Vagina (tissue), 2 donors: ENCODE data around the gene AXL. TPM values are rescaled to one million over a fixed set of nuclear protein-coding genes. Genes with fewer than 3 reads are reported as not detected.
A peak's percentile ranks its signal among the peaks of the same experiment; 100 is the strongest.

Source experiments
- DNase-seq, 2 donors: peaks; one replicate each; pipeline ENCODE4 v3.0.0-alpha.2; 2017; ENCODE audit errors: extremely low spot score in 2 of 2
- H3K27ac ChIP-seq: fragments of 200-600 bp; sonication (generic); one replicate; pipeline ENCODE4 v1.5.1; 2019
- H3K27me3 ChIP-seq: fragments of 200-600 bp; sonication (generic); one replicate; pipeline ENCODE4 v1.5.1; 2019
- H3K36me3 ChIP-seq, 2 donors: fragments of 200-600 bp; sonication (generic); one replicate each; pipeline ENCODE4 v1.5.1; 2017 to 2019
- H3K4me1 ChIP-seq: fragments of 200-600 bp; sonication (generic); one replicate; pipeline ENCODE4 v1.5.1; 2019
- H3K4me3 ChIP-seq, 2 donors: fragments of 200-600 bp; sonication (generic); 1 replicate in 1 of 2; 2 replicates in 1 of 2; pipeline ENCODE4 v1.5.1; 2016 to 2019
- H3K9me3 ChIP-seq: fragments of 200-600 bp; sonication (generic); one replicate; pipeline ENCODE4 v1.5.1; 2019
- CTCF ChIP-seq, 3 experiments: fragments of 450-650 bp in 2 of 3; fragments of 200-600 bp in 1 of 3; sonication (generic) in 1 of 3; IDR thresholded peaks; one replicate each; pipeline ENCODE4 v1.5.1; 2017 to 2019; ENCODE audit warnings: antibody characterized with exemption in 3 of 3, mild to moderate bottlenecking in 2 of 3, moderate library complexity in 2 of 3
- POLR2A ChIP-seq, 2 donors: fragments of 450-650 bp; IDR thresholded peaks; one replicate each; pipeline ENCODE4 v1.6.1; 2017; ENCODE audit warnings: antibody characterized with exemption in 2 of 2, mild to moderate bottlenecking in 2 of 2, moderate library complexity in 2 of 2
- POLR2AphosphoS5 ChIP-seq, 2 donors: sonication (generic); formaldehyde crosslinking; IDR thresholded peaks; one replicate each; pipeline ENCODE4 v1.9.0; 2017; ENCODE audit warnings: antibody characterized with exemption in 2 of 2, mild to moderate bottlenecking in 2 of 2, low read depth in 1 of 2; ENCODE audit not compliant: insufficient read depth in 1 of 2
- intact Hi-C: fragments of 100-400 bp; cut with DNase I; formaldehyde crosslinking; loops from one replicate; pipeline ENCODE4 v1.15.1; 2023
- total RNA-seq: library from RNA; depleted of rRNA; stranded (reverse); fragments of >200 nt; gene quantifications from one replicate; pipeline ENCODE4 v1.2.3, GENCODE V29; 2016

AXL gene
- total RNA-seq, 1 donor from 2014 or later, result 53.5 TPM

DNA sequence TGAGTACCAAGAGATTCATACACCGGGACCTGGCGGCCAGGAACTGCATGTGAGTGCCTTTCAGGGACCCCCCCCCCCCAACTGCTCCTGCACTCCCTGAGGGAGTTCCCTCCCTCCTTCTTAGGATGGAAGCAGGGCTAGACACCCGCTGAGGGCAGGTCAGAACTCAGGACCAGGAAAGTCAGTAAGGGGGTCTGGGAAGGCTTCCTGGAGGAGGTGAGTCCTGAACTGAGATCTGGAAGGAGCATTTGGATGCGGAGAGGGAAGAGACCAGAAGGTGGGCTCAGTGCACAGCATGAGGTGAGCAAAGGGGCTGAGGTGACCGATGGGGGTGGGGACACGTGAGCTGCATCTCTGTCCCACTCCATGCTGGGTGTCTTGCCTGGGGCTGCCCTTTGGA, 34.6 kb downstream of the AXL start:
- Histone ChIP-seq H3K4me3 (no peak overlapping the region), H3K4me1 (no peaks in the 10 kb centered on the region), H3K36me3 (peaks cover under 1 to 83% of the 10 kb centered on the region in 2 donors), H3K9me3 (no peaks in the 10 kb centered on the region), H3K27me3 (no peaks in the 10 kb centered on the region), H3K27ac (no peak overlapping the region)
- no peak for TF ChIP-seq POLR2A (IDR thresholded peaks at IDR 0.05)
- no peak for TF ChIP-seq CTCF (IDR thresholded peaks at IDR 0.05)
- no peak for TF ChIP-seq POLR2AphosphoS5 (IDR thresholded peaks at IDR 0.05; ENCODE audit: insufficient read depth in 1 of 2, low read depth in 1 of 2)
- no peak for DNase-seq
- intact Hi-C loops, result loop anchor here (5.0 kb wide), 1 partner anchor 46 kb away; no protein-coding TSS in a partner anchor

DNA sequence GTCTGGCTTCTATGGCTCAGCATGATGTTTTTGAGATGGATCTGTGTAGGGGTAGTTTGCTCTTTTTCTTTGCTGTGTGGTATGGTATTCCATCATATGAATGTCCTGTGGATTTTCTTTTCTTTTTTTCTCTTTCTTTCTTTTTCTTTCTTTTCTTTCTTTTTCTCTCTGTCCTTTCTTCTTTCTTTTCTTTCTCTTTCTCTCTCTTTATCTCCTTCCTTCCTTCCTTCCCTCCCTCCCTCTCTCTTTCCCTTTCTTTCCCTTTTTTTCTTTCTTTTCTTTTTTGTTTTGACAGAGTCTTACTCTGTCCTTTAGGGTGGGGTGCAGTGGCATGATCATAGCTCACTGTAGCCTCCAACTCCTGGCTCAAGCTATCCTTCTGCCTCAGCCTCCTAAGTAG, 36.1 kb downstream of the AXL start:
- Histone ChIP-seq H3K36me3 (peaks cover 5 to 90% of the 10 kb centered on the region in 2 donors), H3K4me3 (no peak overlapping the region), H3K4me1 (no peaks in the 10 kb centered on the region), H3K27ac (no peak overlapping the region), H3K27me3 (no peaks in the 10 kb centered on the region), H3K9me3 (no peaks in the 10 kb centered on the region)
- intact Hi-C loops, result no loop called here
- DNase-seq, result no peak
- TF ChIP-seq POLR2AphosphoS5 (IDR thresholded peaks at IDR 0.05; ENCODE audit: insufficient read depth in 1 of 2, low read depth in 1 of 2) (no peak), CTCF (IDR thresholded peaks at IDR 0.05) (no peak), POLR2A (IDR thresholded peaks at IDR 0.05) (no peak)

DNA sequence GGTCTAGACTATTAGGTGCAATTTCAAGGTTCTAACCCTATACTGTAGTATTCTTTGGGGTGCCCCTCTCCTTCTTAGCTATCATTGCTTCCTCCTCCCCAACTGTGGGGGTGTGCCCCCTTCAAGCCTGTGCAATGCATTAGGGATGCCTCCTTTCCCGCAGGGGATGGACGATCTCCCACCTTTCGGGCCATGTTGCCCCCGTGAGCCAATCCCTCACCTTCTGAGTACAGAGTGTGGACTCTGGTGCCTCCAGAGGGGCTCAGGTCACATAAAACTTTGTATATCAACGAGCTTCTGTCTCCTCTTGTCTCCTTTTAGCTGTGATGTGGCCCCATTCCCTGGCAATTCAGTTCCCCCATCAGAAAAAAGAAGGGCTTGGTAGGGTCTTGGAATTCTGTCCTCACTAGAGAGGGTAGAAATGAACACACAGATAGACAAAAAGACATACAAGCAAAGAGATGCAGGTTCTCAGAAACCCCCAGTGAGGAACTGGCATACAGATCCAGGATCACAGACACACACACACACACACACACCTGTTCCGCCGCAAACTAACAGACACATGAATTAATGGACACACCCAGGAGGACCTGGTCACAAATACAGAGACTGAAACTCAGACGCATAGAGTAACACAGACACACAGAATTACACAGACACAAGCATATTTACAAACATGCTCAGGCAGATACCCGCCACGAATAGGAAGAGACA, 42.6 kb downstream of the AXL start:
- TF ChIP-seq POLR2A (IDR thresholded peaks at IDR 0.05) (no peak), CTCF (IDR thresholded peaks at IDR 0.05) (no peak), POLR2AphosphoS5 (IDR thresholded peaks at IDR 0.05; ENCODE audit: insufficient read depth in 1 of 2, low read depth in 1 of 2) (no peak)
- Histone ChIP-seq H3K4me3 (peak overlapping the region; percentile 53 to 65), H3K36me3 (peaks cover 5 to 38% of the 10 kb centered on the region in 2 donors), H3K4me1 (peaks cover 16% of the 10 kb centered on the region), H3K9me3 (no peaks in the 10 kb centered on the region), H3K27ac (peak overlapping the region; percentile 98), H3K27me3 (no peaks in the 10 kb centered on the region)
- no peak for DNase-seq
- intact Hi-C loops, result loop anchor here (5.0 kb wide), 1 partner anchor 44 kb away; the partner anchor contains the start of gene AXL

GRCh38 chr19:41263042-41263849, 44.2 kb downstream of the AXL start:
- peak overlapping the region; percentile 53 to 65 for H3K4me3 ChIP-seq
- H3K27ac ChIP-seq, result peak overlapping the region; percentile 98
- DNase-seq, result peak in 1 of 2 donors; percentile 93
- peaks cover 5 to 25% of the 10 kb centered on the region in 2 donors for H3K36me3 ChIP-seq
- H3K4me1 ChIP-seq, result peaks cover 28% of the 10 kb centered on the region
- TF ChIP-seq CTCF (IDR thresholded peaks at IDR 0.05), result no peak
- peak; percentile 49 to 86 for TF ChIP-seq POLR2AphosphoS5 (IDR thresholded peaks at IDR 0.05; ENCODE audit: insufficient read depth in 1 of 2, low read depth in 1 of 2)
- peak; percentile 91 to 93 for TF ChIP-seq POLR2A (IDR thresholded peaks at IDR 0.05)
- intact Hi-C loops, result loop anchor here (5.0 kb wide), 1 partner anchor 46 kb away; the partner anchor contains the start of gene AXL
- no peaks in the 10 kb centered on the region for H3K27me3 ChIP-seq
- H3K9me3 ChIP-seq, result no peaks in the 10 kb centered on the region
